ENCODE data around the gene LRRC17.

Gene LRRC17

GRCh38 chr7:102912742-102913141, at the start of gene LRRC17:
LRRC17 (plus strand) TSS chr7:102913000; CDS start chr7:102933914, 20,914 bp downstream.
- DNase-seq (ENCODE audit: extremely low read depth in 1 of 2, low read depth in 1 of 2) = no peak

DNA sequence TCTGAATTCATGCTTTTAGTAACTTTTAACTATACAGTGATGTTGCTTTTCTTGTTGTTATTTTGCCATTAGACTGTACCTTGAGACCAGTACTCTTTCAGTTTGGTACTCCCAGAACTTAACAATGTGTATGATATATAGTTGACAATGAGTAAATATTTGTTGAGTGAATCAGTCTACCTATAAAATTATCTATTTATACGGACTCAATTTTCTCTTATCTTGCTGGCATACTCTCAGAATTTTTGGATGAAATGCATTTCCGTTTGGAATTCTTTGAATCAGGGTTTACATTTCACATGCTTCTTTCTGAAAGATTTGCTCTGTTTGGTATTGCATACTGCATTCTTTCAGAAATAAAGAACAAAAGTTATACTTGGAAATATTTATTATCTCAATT, 47.8 kb upstream of the LRRC17 start:
- DNase-seq (ENCODE audit: extremely low read depth in 1 of 2, low read depth in 1 of 2) = no peak

GRCh38 chr7:102866535-102867215, 46.1 kb upstream of the LRRC17 start:
- DNase-seq (ENCODE audit: extremely low read depth in 1 of 2, low read depth in 1 of 2) = no peak

DNA sequence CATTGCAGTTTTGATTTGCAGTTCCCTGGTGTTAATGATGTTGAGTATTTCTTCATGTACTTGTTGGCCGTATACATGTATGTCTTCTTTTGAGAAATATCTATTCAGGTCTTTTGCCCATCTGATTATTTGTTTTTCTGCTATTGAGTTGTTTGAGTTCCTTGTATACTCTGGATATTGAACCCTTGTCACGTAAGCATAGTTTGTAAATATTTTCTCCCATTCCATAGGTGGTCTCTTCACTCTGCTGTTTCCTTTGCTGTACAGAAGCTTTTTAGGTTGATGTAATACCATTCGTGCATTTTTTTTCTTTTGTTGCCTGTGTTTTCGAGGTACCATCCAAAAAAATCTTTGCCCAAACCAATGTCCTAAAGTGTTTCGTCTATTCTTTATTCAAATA, 43.6 kb upstream of the LRRC17 start:
- no peak for DNase-seq (ENCODE audit: extremely low read depth in 1 of 2, low read depth in 1 of 2)

DNA sequence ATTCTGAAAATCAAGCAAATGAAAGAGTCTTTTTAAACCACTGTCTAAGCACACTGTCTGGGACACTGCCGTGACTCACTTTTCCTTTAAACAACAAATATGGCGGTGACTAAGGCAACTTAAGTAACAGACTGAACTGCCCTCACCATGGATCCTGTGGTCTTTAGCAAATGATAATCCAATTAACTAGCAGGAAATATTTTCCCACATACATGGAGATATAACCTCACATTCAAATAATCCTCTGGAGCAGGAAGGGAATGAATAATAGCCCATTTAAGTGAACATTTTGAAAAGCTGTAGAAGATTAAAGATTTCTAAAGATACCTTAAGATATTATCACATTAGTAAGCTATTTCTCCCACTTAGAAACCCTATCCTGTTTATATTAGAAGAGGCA, 40.3 kb upstream of the LRRC17 start:
- DNase-seq (ENCODE audit: extremely low read depth in 1 of 2, low read depth in 1 of 2) = no peak

DNA sequence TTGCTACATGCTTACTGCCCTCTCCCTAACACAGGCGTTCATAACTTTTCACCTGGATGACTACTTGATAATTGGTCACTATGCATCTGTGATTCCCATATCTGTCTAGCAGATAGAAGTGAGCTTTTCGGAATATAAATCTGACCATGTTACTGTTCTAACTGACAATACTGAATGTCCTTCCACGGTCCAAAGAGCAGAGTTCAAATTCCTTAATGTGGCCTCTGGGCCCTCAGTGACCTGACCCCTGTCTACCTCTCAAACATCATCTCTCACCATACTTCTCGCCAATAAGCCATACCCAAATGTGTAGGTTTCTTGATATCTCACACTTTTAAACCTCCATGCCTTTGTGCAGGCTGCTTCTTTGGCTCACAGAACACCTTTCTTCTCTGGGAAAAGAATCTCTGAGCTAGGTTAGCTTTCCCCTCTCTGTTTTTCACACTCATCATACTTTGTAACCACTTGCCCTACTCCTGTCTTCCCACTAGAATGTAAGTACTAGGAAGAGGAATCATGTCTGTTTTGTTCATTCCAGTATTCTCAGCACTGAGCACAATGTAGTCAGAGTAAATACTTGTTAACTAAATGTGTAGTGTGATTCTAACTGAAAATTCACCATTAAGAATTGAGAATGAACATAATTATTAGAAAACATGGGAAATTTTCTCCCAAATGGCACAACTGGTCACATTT, 39.2 kb upstream of the LRRC17 start:
- no peak for DNase-seq (ENCODE audit: extremely low read depth in 1 of 2, low read depth in 1 of 2)

GRCh38 chr7:102874166-102874829, 38.5 kb upstream of the LRRC17 start:
- DNase-seq (ENCODE audit: extremely low read depth in 1 of 2, low read depth in 1 of 2) = no peak

- no peak for DNase-seq (ENCODE audit: extremely low read depth in 1 of 2, low read depth in 1 of 2)
Observed at GRCh38 chr7:102874966-102875365, 37.8 kb upstream of the LRRC17 start.

GRCh38 chr7:102875700-102876295, 37.0 kb upstream of the LRRC17 start:
- no peak for DNase-seq (ENCODE audit: extremely low read depth in 1 of 2, low read depth in 1 of 2)

GRCh38 chr7:102883098-102883860, 29.5 kb upstream of the LRRC17 start:
- no peak for DNase-seq (ENCODE audit: extremely low read depth in 1 of 2, low read depth in 1 of 2)

DNA sequence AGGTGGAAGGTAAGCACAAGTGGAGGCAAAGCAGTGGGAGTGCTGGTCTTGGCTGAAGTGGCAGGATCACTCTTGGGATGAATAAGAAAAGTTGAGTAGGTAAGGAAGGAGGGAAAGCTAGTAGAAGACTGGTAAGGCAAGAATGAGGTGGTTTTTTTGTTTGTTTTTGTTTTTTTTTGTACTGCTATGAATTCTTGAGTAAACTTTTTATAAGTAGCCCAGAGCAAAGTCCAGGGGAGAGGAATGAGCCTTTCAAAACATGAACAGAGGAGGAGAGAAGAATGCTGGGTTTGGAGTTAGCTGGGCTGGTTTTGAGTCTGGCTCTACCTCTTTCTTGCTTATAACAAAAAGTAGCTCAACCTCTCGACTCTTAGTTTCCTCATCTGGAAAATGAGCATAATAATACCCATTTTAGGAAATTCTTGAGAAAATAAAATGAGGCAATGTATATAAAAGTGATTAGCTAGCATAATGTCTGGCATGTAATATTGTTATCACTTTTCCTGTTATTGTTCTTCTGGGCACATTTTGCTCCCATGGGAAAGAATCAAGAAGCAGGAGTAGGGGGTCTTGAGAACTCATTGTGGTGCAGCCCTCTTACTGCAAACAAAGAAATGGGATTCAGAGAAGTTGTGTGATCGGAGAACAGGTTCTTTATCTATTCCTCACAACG, 24.1 kb upstream of the LRRC17 start:
- no peak for DNase-seq (ENCODE audit: extremely low read depth in 1 of 2, low read depth in 1 of 2)

DNA sequence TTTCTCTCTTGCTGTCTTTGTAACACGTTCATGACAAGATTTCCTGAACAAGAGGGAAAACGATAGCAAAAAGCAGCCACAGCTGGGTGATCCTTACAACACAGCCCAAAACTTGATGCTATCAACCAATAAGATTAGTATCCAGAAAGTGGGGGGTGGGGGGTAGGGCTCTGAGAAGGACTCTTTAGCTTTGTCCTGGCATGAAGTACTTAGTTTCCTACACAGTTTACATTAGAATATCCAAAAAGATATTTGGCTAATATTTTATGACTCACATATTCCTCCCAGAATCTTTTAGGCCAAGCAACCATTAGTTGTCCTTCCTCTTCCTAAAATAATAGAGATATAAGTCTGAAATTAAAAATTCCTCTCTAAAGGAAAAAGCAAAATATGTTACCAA, 22.9 kb upstream of the LRRC17 start:
- DNase-seq (ENCODE audit: extremely low read depth in 1 of 2, low read depth in 1 of 2) = no peak

DNA sequence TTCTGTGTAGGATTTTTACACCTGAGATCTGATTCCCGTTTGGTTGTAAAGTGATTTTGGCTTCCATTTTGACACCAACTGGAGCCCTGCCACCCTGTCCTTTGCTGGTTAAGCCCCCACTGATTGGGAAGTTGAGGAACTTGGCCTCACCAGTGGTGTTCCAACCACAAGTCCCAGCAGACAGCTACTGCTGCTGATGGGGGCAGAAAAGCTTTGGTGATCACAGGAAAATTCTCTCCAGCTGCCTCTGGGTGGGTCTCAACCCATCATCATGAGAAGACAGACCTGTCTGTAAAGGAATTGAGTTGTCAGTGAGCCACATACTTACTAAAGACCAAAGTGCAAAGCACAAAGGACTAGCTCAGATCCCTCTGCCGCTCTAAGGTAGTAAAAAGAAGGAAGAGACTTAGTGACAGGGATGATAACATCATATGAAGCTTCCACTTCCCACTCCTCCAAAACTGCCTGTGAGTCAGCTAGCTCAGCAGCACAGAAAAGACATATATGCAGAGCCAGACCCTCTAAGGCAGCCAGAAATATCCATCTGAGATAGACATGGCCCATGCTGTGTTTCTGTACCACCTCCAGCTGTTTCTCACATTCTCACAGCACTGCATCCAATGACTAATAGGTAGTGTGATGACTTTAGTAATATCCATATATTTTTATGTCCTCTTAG, 22.4 kb upstream of the LRRC17 start:
- no peak for DNase-seq (ENCODE audit: extremely low read depth in 1 of 2, low read depth in 1 of 2)

DNA sequence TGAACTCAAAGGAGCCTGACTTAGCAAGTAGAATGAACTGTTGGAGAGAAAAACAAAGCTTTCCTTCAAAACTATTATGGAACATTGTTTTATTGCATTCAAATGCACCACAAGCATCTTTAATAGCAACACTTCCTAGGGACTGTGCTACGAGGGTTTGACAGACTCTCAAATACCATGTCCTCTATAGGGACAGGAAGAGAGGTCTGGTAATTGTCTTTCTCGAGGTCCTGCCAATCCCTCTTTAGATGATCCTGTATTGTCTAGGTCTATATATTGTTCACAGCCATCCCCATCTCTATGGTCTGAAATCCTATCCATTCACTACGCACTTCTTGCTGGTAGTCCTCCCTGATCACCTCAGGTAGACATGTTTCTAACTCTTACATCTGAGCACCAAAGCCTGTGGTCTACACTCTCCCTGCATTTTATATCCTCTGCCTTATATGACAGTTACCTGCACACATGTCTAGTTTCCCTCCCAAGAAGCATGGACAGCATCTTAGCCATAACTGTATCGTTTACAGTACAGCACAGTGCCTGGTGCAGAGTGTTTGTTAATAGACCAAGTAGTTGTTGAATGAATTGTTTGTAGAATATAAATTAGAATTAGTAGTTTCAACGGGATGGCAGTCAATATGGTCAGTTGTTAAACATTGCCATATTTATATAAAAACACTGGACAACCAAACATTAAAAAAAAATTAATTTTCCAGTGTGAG, 21.7 kb upstream of the LRRC17 start:
- no peak for DNase-seq (ENCODE audit: extremely low read depth in 1 of 2, low read depth in 1 of 2)

DNA sequence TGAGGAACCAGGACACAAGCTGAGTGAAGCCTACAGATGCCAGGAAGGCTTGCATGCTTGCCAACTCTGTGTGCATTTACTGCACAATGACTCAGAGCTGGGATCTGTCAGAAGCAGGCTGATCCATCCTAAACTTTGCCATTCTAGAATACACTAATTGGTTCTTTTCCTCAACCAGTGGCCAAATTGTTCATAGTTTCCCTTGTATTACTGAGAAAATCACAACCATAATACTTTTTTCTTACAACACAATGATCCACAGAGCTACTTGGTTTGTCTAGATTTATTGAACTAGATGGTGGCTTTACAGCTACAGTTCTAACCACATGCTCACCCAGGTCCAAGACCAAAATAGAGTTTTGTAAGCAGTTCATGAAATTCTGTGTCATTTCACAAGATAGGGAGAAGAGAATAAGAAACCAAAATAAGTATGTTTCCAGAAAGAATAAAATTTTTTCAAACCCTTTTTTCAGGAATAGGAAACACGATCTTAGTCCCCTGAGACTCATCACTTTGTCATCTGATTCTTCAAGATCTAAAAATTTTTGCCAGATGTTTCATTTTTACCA, 21.0 kb upstream of the LRRC17 start:
- DNase-seq (ENCODE audit: extremely low read depth in 1 of 2, low read depth in 1 of 2) = no peak

- DNase-seq (ENCODE audit: extremely low read depth in 1 of 2, low read depth in 1 of 2) = no peak
Observed at GRCh38 chr7:102892631-102893278, 20.0 kb upstream of the LRRC17 start.

- no peak for DNase-seq (ENCODE audit: extremely low read depth in 1 of 2, low read depth in 1 of 2)
Observed at GRCh38 chr7:102895602-102896001, 17.2 kb upstream of the LRRC17 start.

- DNase-seq (ENCODE audit: extremely low read depth in 1 of 2, low read depth in 1 of 2) = no peak
Observed at GRCh38 chr7:102896585-102896984, 16.2 kb upstream of the LRRC17 start.
